GM23338 (cell line): ENCODE data around the gene C1QTNF7.

ENCODE experiments used
- CREB1 ChIP-seq: fragments of 250-450 bp; sonication (Bioruptor Pico); IDR thresholded peaks from 2 replicates; pipeline ENCODE4 v1.5.0; 2020; ENCODE audit warnings: low read depth, mild to moderate bottlenecking, moderate library complexity
- EZH2 ChIP-seq: fragments of 200-600 bp; sonication (generic); IDR thresholded peaks from one replicate; pipeline ENCODE4 v1.8.0; 2017; ENCODE audit warnings: antibody characterized with exemption, mild to moderate bottlenecking, low read depth; ENCODE audit not compliant: unreplicated experiment
- EZH2phosphoT487 ChIP-seq: fragments of 200-600 bp; sonication (generic); IDR thresholded peaks from one replicate; pipeline ENCODE4 v1.8.1; 2018; ENCODE audit warnings: antibody characterized with exemption; ENCODE audit not compliant: unreplicated experiment
- JUNB ChIP-seq: IDR thresholded peaks from one replicate; pipeline ENCODE4 v1.6.1; 2016; ENCODE audit warnings: antibody characterized with exemption; ENCODE audit not compliant: unreplicated experiment
- NANOG ChIP-seq: IDR thresholded peaks from 2 replicates; pipeline ENCODE4 v1.6.1; 2016; ENCODE audit warnings: antibody characterized with exemption, borderline replicate concordance
- POLR2AphosphoS5 ChIP-seq: IDR thresholded peaks from 2 replicates; pipeline ENCODE4 v1.6.1; 2016; ENCODE audit warnings: antibody characterized with exemption, low read depth
- TF ChIP-seq, protein P1 (sequence below), 2 experiments: fragments of 200-600 bp in 1 of 2; sonication (generic) in 1 of 2; conservative IDR thresholded peaks; 2 replicates each; pipeline versions ENCODE4 v1.5.1 to v1.6.1; 2016 to 2017; ENCODE audit warnings: antibody characterized with exemption in 2 of 2, low read depth in 2 of 2, mild to moderate bottlenecking in 2 of 2, moderate library complexity in 1 of 2
- TF ChIP-seq, protein P2 (sequence below): IDR thresholded peaks from one replicate; pipeline ENCODE4 v1.6.1; 2018; ENCODE audit warnings: antibody characterized with exemption; ENCODE audit not compliant: unreplicated experiment
- TF ChIP-seq, protein P3 (sequence below): IDR thresholded peaks from 2 replicates; pipeline ENCODE4 v1.6.1; 2016; ENCODE audit warnings: antibody characterized with exemption

DNA sequence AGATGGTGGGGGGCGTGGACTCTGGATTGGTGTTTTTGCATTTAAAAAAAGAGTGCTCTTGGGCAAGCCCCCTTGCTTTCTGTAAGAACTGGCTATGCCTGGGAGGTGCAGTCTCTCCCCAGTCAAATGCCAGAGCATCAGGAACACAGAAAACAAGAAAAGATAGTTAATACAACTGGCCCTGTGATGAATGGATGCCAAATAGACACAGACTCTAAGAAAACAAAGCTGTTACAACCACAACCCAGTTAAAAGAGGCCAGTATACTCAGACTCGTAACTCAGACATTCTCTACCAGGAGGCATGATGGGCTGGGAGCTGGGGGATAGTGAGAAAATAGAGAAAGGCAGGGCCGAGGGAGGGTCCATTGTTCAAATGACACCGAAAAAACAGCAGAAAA, 32.5 kb upstream of the C1QTNF7 start:
- TF ChIP-seq, protein P1, sequence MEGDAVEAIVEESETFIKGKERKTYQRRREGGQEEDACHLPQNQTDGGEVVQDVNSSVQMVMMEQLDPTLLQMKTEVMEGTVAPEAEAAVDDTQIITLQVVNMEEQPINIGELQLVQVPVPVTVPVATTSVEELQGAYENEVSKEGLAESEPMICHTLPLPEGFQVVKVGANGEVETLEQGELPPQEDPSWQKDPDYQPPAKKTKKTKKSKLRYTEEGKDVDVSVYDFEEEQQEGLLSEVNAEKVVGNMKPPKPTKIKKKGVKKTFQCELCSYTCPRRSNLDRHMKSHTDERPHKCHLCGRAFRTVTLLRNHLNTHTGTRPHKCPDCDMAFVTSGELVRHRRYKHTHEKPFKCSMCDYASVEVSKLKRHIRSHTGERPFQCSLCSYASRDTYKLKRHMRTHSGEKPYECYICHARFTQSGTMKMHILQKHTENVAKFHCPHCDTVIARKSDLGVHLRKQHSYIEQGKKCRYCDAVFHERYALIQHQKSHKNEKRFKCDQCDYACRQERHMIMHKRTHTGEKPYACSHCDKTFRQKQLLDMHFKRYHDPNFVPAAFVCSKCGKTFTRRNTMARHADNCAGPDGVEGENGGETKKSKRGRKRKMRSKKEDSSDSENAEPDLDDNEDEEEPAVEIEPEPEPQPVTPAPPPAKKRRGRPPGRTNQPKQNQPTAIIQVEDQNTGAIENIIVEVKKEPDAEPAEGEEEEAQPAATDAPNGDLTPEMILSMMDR (conservative IDR thresholded peaks at IDR 0.05; ENCODE audit: low read depth in 2 of 2) = no peak
- TF ChIP-seq CREB1 (CRISPR knock-in tag) = no peak
- TF ChIP-seq EZH2 = no peak
- no peak for TF ChIP-seq POLR2AphosphoS5
- no peak for TF ChIP-seq EZH2phosphoT487
- TF ChIP-seq, protein P2, sequence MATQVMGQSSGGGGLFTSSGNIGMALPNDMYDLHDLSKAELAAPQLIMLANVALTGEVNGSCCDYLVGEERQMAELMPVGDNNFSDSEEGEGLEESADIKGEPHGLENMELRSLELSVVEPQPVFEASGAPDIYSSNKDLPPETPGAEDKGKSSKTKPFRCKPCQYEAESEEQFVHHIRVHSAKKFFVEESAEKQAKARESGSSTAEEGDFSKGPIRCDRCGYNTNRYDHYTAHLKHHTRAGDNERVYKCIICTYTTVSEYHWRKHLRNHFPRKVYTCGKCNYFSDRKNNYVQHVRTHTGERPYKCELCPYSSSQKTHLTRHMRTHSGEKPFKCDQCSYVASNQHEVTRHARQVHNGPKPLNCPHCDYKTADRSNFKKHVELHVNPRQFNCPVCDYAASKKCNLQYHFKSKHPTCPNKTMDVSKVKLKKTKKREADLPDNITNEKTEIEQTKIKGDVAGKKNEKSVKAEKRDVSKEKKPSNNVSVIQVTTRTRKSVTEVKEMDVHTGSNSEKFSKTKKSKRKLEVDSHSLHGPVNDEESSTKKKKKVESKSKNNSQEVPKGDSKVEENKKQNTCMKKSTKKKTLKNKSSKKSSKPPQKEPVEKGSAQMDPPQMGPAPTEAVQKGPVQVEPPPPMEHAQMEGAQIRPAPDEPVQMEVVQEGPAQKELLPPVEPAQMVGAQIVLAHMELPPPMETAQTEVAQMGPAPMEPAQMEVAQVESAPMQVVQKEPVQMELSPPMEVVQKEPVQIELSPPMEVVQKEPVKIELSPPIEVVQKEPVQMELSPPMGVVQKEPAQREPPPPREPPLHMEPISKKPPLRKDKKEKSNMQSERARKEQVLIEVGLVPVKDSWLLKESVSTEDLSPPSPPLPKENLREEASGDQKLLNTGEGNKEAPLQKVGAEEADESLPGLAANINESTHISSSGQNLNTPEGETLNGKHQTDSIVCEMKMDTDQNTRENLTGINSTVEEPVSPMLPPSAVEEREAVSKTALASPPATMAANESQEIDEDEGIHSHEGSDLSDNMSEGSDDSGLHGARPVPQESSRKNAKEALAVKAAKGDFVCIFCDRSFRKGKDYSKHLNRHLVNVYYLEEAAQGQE = no peak
- TF ChIP-seq, protein P3, sequence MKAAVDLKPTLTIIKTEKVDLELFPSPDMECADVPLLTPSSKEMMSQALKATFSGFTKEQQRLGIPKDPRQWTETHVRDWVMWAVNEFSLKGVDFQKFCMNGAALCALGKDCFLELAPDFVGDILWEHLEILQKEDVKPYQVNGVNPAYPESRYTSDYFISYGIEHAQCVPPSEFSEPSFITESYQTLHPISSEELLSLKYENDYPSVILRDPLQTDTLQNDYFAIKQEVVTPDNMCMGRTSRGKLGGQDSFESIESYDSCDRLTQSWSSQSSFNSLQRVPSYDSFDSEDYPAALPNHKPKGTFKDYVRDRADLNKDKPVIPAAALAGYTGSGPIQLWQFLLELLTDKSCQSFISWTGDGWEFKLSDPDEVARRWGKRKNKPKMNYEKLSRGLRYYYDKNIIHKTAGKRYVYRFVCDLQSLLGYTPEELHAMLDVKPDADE = no peak
- no peak for TF ChIP-seq JUNB
- no peak for TF ChIP-seq NANOG
